ENCODE results near the gene EFEMP2.
"Not testable (repeated sequence)": the region's sequence is repeated elsewhere in the genome, so short reads cannot be mapped to it uniquely, and the experiment has no call there.

Gene EFEMP2

DNA sequence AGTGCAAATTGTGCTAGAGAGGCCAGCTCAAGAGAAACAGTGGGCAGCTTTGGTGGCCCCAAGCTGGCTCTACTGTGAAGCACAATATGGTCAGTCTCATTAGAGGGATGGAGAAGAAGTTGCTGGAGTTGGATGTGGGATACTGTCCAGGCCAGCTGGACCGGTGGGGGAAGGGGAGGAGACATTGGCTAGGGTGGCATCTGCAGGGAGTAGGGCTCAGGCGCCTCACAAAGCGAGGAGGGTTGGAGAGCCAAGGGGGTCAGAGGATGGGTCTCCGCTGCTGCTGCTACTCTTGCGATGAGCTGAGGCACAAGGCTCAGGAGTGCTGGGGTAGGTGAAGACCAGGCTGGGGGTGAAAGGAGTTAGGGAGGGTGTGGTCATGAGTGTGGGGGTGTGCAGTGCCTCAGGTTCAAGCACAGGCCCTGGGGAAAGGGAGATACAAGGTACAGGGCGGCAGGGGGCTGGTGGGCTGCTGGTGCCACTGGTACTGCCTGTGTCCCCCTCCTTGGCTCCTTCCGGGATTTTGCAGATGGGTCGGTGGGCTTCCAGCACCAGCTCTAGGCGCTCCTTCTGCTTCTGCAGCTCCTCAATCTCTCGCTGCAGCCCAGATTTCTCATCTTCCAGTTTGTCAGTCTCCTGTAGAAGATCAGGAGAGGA is 20.2 kb upstream of the EFEMP2 start:
- Mint-ChIP-seq H3K4me1 (ENCODE audit: low read depth) (peaks cover 60% of the 10 kb centered on the region), H3K4me3 (peak overlapping the region; percentile 89), H3K27me3 (no peaks in the 10 kb centered on the region), H3K36me3 (peaks cover 6% of the 10 kb centered on the region), H3K9me3 (ENCODE audit: low read depth) (no peaks in the 10 kb centered on the region), H3K27ac (peak overlapping the region; percentile 87)

DNA sequence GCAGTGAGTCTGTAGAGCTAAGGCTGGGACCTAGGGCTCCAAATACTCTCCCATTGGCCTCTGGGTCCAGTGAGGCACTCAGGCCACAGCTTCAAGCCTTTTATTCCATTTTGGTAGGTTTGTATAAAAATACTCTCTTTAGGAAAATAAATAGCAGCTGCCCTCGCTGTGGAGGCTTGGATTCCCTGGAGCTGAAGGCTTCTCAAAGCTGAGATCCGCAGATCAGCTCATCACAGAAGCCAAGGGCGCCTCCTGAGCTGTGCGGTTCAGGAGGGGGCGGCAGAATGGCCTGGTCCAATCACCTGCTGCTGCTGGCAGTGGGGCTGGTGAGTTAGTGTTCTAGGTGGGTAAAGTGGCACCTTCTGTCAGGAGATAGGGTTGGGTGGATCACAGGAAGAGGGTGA is 19.5 kb upstream of the EFEMP2 start:
- H3K27me3 Mint-ChIP-seq; H3K36me3 Mint-ChIP-seq; H3K9me3 Mint-ChIP-seq (ENCODE audit: low read depth): not testable (repeated sequence)
- H3K4me3 Mint-ChIP-seq = peak overlapping the region; percentile 89
- peak overlapping the region; percentile 87 for H3K27ac Mint-ChIP-seq
- H3K4me1 Mint-ChIP-seq (ENCODE audit: low read depth) = peaks cover 56% of the 10 kb centered on the region

DNA sequence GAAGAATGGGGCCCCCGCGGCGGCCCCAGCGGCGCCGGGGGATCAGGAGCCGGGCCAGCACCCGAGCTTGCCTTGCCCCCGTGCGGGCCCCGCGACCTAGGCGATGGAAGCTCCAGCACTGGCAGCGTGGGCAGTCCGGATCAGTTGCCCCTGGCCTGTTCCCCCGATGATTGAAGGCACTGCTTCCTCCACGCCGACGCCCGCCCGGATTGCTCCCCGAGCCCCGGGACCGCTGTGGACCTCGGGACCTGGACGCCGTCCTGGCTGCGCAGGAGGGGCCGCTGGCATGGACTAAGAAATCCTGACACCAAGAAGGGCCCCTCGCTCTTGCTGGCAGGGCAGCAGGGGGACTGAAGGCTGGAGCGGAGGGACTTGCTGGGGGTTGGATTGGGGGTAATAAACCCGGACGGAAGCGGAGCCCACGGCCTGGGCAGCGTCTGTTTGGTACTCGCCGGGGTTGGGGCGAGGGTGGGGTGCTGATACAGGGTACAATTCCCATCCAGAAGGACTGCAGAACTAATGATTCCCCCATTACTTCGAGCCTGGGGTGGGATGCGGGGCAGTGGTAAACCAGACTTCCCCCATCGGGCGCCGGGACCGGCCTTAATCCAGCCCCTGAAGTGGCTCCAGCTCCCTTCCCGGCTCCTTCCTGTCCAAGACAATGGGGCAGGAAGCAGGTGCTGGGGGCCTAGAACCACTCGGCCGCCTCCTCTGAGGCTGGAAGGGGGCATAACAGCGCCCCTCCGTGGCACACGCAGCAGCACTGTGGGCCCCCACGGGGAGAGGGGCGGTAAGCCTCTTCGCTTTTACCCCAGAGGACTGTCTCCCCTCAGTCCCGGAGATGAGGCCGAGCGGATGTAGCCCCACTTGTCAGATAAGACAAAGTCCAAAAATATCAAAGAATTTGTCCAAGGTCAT is 18.9 kb upstream of the EFEMP2 start:
- Mint-ChIP-seq H3K36me3 (peaks cover 6% of the 10 kb centered on the region), H3K27me3 (no peaks in the 10 kb centered on the region), H3K27ac (peak overlapping the region; percentile 87), H3K4me1 (ENCODE audit: low read depth) (peaks cover 59% of the 10 kb centered on the region), H3K9me3 (ENCODE audit: low read depth) (no peaks in the 10 kb centered on the region), H3K4me3 (peak overlapping the region; percentile 89)

DNA sequence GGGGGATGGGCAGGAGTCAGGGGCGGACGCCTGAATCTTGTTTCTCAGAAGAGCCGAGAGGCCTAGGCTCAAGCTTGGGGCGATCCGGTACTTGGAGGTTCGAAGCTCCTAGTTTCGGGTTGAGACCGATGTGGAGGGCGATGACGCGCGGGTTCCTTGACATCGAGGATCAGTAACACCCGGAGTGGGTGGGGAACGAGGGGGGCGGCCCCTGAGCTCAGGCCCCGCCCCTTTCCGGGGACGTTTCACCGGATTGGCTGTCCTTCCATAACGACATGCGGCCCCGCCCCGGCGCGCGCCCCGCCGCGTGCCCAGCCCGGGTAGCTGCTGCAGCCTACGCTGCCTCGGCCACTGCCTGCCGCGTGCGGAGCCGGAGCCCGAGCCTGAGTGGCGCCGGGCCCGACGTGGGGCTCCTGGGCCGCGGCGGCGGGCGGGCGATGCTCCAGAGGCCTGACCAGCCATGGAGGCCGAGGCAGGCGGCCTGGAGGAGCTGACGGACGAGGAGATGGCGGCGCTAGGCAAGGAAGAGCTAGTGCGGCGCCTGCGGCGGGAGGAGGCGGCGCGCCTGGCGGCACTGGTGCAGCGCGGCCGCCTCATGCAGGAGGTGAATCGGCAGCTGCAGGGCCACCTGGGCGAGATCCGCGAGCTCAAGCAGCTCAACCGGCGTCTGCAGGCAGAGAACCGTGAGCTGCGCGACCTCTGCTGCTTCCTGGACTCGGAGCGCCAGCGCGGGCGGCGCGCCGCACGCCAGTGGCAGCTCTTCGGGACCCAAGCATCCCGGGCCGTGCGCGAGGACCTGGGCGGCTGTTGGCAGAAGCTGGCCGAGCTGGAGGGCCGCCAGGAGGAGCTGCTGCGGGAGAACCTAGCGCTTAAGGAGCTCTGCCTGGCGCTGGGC is 18.0 kb upstream of the EFEMP2 start, which contains the start of gene CCDC85B:
Gene CCDC85B (plus strand): TSS at position 350 of the 895 bp plus-strand sequence. CDS start 111 bp downstream, at position 461.
- Mint-ChIP-seq H3K27me3 (no peaks in the 10 kb centered on the region), H3K36me3 (peaks cover 6% of the 10 kb centered on the region), H3K9me3 (ENCODE audit: low read depth) (no peaks in the 10 kb centered on the region), H3K4me1 (ENCODE audit: low read depth) (peaks cover 52% of the 10 kb centered on the region), H3K27ac (peak within 1 kb of the TSS; percentile 95), H3K4me3 (peak within 1 kb of the TSS; percentile 97)

DNA sequence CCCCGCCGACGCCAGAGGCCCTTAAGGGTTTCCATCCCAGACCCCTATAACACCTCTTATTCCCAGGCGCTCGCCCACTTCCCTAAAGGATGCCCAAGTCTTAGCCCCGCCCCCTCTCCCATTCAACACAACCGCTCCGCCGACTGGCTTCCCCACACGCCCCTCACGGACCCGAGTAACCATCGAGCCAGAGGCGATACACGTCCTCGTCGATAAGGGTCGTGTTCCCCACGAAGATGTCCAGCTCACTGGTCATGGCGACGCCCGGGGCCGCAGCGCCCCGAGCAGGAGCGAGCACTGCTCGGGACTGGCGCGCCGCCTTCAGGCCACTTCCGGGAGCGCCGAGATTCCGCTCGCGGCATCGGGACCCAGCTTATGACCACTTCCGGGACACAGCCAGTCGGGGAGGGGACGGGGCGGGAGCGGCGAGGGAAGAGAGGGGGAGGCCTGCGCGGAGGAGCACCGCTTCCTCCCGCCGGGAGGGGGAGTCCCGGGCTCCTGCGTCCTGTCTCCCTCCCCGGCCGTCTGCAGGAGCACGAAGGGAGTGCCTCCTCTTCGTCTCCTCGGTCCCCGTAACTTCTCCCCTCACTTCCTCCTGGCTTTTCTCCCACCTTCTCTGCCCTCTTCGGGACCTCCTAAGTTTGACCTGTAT is 15.7 kb upstream of the EFEMP2 start, which contains the start of gene FIBP:
Gene FIBP (minus strand): TSS at position 309 of the 652 bp plus-strand sequence. CDS start 53 bp downstream, at position 256.
- Mint-ChIP-seq H3K9me3 (ENCODE audit: low read depth) (no peaks in the 10 kb centered on the region), H3K27me3 (no peaks in the 10 kb centered on the region), H3K36me3 (peaks cover 6% of the 10 kb centered on the region), H3K4me3 (peak within 1 kb of the TSS; percentile 97), H3K4me1 (ENCODE audit: low read depth) (peaks cover 48% of the 10 kb centered on the region), H3K27ac (peak within 1 kb of the TSS; percentile 95)

DNA sequence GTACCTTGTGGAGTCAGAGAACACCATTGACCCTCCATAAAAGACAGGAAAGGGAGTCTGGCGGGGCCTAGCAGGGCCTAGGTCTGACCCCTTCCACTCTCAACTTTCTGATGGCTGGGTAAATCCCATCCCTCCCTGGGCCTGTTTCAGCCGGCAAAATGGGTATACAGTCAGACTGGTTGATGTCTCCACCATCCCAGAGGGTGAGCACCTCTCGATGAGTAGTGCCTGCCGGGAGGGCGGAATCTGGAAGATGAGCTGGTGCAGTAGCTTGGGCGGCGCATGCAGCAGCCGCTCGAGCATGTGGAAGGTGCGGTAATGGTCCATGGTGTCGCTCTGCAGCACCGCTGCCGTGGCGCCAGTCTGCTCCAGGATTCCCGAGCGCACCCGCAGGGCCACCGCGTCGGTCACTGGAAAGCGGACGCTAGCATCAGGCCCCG is 15.1 kb upstream of the EFEMP2 start:
- H3K4me1 Mint-ChIP-seq (ENCODE audit: low read depth) = peaks cover 44% of the 10 kb centered on the region

DNA sequence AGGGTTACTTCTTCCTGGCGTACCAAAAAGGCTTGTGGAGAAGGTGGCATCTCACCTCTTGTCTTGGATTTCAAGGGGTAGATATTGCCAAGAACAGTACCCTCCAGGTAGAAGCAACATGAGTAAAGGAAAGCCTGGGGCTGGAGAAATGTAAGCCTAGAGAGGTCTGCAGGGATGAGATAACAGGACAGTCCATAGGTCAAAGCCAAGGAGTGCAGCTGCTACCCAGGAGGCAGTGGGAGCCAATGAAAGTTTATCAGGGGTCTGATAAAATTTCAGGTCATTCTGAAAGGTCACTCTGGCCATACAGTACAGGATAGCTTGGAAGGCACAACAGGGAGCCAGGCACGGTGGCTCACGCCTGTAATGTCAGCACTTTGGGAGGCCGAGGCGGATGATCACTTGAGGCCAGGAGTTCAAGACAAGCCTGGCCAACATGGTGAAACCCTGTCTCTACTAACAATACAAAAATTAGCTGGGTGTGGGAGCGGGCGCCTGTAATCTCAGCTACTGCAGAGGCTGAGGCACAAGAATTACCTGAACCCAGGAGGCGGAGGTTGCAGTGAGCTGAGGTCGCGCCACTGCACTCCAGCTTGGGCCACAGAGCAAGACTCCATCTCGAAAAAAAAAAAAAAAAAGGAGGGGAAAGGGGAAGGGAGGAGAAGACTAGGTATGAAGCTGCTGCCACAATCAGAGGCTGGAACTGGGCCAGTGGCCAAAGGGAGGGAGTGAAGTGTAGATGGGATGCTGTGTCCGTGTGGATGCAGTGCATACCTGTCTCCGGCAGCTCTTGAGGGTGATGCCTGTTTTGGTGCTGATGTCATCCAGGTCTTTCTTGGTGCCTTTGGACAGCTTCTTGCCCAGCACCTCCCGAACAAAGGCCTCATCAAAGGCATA is 14.5 kb upstream of the EFEMP2 start:
- peaks cover 39% of the 10 kb centered on the region for H3K4me1 Mint-ChIP-seq (ENCODE audit: low read depth)
- H3K27ac Mint-ChIP-seq = peak overlapping the region; percentile 95
- H3K4me3 Mint-ChIP-seq = peak overlapping the region; percentile 97
- no peaks in the 10 kb centered on the region for H3K36me3 Mint-ChIP-seq
- no peaks in the 10 kb centered on the region for H3K27me3 Mint-ChIP-seq
- H3K9me3 Mint-ChIP-seq (ENCODE audit: low read depth) = no peaks in the 10 kb centered on the region

More for the DNA sequence above, 15.1 kb upstream of the EFEMP2 start:
- peak overlapping the region; percentile 95 for H3K27ac Mint-ChIP-seq
- H3K4me3 Mint-ChIP-seq = peak overlapping the region; percentile 97
- no peaks in the 10 kb centered on the region for H3K27me3 Mint-ChIP-seq
- H3K9me3 Mint-ChIP-seq (ENCODE audit: low read depth) = no peaks in the 10 kb centered on the region
- H3K36me3 Mint-ChIP-seq = peaks cover 6% of the 10 kb centered on the region

DNA sequence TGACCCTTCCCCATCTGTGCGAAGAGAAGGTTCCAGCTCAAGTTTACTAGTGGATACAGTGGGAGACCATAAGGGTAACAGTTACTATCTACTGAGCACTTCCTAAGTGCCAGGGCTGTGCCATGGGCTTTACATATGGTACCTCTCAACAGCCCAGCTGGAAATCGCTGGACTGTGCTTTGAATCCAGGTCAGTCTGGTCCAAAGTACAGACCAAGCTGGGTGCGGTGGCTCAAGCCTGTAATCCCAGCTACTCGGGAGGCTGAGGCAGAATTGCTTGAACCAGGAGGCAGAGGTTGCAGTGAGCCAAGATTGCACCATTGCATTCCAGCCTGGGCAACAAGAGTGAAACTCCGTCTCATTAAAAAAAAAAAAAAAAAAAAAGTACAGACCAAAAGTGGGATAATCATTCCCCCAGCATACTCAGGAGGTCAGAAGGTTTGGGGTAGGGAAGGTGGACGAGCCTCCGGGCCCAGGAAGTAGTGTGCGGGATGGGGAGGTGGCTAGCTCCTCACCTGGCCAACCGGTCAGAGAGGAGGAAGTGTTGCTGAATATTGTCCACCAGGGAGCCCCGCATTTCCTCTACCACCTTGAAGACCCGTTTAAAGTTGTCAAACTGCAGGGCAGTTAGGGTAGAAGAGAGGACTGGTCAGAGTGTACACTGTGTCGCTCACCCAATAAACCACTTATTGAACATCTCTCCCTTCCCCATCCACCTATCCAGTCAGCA is 13.4 kb upstream of the EFEMP2 start:
- Mint-ChIP-seq H3K27ac (no peak overlapping the region), H3K9me3 (ENCODE audit: low read depth) (no peaks in the 10 kb centered on the region), H3K4me1 (ENCODE audit: low read depth) (peaks cover 43% of the 10 kb centered on the region), H3K27me3 (no peaks in the 10 kb centered on the region), H3K4me3 (peak overlapping the region; percentile 97), H3K36me3 (no peaks in the 10 kb centered on the region)

DNA sequence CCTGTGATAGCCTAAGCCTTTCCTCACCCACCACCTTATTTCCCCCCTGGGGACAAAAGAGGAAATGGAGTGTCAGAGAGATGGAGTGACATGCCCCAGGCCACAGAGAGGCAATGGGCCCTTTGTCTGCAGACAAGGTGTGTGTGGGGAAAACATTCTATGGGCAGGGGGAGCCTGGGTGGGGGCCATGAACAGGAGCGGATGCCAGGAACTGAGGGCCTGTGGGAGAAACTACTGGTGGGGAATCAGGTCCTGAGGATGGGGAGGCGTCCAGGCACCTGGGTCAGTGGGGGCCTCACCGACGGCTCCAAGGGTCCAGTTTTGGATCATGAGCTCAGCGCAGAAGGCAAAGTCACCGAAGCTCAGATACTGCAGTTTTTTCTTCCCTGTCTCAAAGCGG is 12.6 kb upstream of the EFEMP2 start:
- Mint-ChIP-seq H3K27ac (no peak overlapping the region), H3K4me1 (ENCODE audit: low read depth) (peaks cover 49% of the 10 kb centered on the region)

DNA sequence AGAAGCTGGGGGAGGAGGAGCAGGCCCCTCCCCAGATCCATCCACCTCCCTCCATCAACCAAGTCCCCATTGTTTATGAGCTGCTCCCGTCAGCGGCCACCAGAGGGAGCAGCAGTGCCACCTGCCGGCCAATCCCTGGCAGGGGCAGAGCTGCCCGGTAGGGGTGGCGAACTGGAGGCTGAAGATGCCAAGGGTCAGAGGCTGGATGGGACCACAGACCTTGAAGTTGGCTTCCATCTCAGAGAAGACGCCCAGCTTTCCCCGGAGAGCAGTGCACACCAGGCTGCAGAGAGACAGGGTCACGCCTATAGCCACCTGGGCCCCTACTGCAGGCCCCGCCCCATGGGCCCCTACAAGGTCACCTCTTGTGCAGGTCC is 12.1 kb upstream of the EFEMP2 start:
- H3K27ac Mint-ChIP-seq = peak overlapping the region; percentile 46

More for the DNA sequence above, 12.6 kb upstream of the EFEMP2 start:
- Mint-ChIP-seq H3K27me3 (no peaks in the 10 kb centered on the region), H3K36me3 (no peaks in the 10 kb centered on the region), H3K4me3 (no peak overlapping the region), H3K9me3 (ENCODE audit: low read depth) (no peaks in the 10 kb centered on the region)

DNA sequence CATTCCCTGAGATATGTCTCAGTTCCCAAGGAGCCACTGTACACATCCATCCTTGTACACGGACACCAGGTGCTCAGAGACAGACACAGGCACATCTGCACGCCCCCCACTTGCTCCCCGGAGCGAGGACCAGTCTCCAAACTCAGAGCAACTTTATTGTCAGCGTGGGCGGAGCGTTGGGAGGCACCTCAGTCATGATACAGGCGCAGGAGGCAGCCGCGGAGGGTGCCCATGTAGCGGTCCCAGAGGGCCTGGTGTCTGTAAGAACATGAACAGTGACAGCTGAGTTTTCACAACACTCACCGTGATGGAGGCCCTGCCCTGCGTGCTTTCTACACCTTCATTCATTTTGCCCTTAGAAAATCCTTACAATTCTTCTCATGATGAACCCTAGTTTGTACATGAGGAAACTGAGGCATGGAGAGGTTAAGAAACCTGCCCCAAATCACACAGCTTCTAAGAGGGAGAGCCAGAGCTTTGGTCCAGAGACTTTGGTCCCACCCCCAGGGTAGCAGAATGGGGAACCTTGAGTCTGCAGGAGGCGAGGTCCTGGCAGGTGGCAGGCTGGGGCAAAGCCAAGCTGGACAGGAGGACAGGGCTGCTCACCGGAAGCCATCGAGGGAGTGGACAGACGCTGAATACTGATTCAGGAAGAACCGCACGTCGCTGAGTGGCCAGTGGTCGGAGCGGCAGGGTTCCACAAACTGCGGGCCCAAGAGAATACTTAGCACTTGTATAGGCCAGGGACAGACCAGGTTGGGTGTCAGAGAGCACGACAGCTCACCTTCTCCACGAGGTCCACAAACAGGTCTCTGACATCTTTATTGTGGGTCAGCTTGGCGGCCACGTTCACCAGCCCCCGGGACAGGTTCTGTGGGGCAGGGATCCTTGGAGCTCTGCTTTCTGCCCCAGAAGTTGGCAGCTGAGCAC is 11.5 kb upstream of the EFEMP2 start:
- Mint-ChIP-seq H3K4me1 (ENCODE audit: low read depth) (peaks cover 49% of the 10 kb centered on the region), H3K9me3 (ENCODE audit: low read depth) (no peaks in the 10 kb centered on the region), H3K4me3 (no peak overlapping the region), H3K27ac (no peak overlapping the region), H3K36me3 (no peaks in the 10 kb centered on the region), H3K27me3 (no peaks in the 10 kb centered on the region)

More for the DNA sequence above, 12.1 kb upstream of the EFEMP2 start:
- H3K4me3 Mint-ChIP-seq = no peak overlapping the region
- no peaks in the 10 kb centered on the region for H3K9me3 Mint-ChIP-seq (ENCODE audit: low read depth)
- no peaks in the 10 kb centered on the region for H3K36me3 Mint-ChIP-seq
- peaks cover 49% of the 10 kb centered on the region for H3K4me1 Mint-ChIP-seq (ENCODE audit: low read depth)
- no peaks in the 10 kb centered on the region for H3K27me3 Mint-ChIP-seq

Measured in activated naive CD8-positive, alpha-beta T cell (primary cell).